Stomach (tissue), 4 donors: ENCODE measurements around the gene HOXC4.

Experiments used
- CTCF ChIP-seq, 7 experiments: fragments of 450-650 bp in 4 of 7; fragments of 200-600 bp in 3 of 7; sonication (generic) in 3 of 7; IDR thresholded peaks; one replicate each; pipeline ENCODE4 v1.5.1; 2016 to 2019; ENCODE audit warnings: antibody characterized with exemption in 7 of 7, control low read depth in 2 of 7, mild to moderate bottlenecking in 1 of 7
- EP300 ChIP-seq: sonication (generic); formaldehyde crosslinking; IDR thresholded peaks from one replicate; pipeline ENCODE4 v1.6.1; 2017; ENCODE audit warnings: antibody characterized with exemption
- POLR2A ChIP-seq, 4 donors: fragments of 450-650 bp; IDR thresholded peaks; one replicate each; pipeline ENCODE4 v1.6.1; 2016; ENCODE audit warnings: antibody characterized with exemption in 4 of 4, control low read depth in 2 of 4, mild to moderate bottlenecking in 1 of 4, moderate library complexity in 1 of 4
- POLR2AphosphoS5 ChIP-seq, 3 donors: sonication (generic); formaldehyde crosslinking; IDR thresholded peaks; one replicate each; pipeline ENCODE4 v1.6.1; 2016; ENCODE audit warnings: antibody characterized with exemption in 3 of 3

GRCh38 chr12:54065677-54066076 is 12.0 kb downstream of the HOXC4 start:
- TF ChIP-seq CTCF (IDR thresholded peaks at IDR 0.05) (no peak), POLR2A (IDR thresholded peaks at IDR 0.05) (no peak), EP300 (no peak), POLR2AphosphoS5 (IDR thresholded peaks at IDR 0.05) (no peak)
